Lung (tissue), 12 donors: ENCODE data around the gene HOMER2. TPM values are rescaled to one million over a fixed set of nuclear protein-coding genes. Genes with fewer than 3 reads are reported as not detected.

Source experiments
- ATAC-seq: fragments of 200-7000 bp; cut with Tn5 transposase; one replicate; pipeline ENCODE4 v1.9.1; 2020; ENCODE audit warnings: moderate number of reproducible peaks; ENCODE audit not compliant: insufficient read depth, low FRiP score
- DNase-seq, 3 donors: peaks; one replicate each; pipeline ENCODE4 v3.0.0-alpha.2; 2013 to 2017
- H3K27ac ChIP-seq, 2 donors: one replicate each; pipeline ENCODE4 v1.5.1; 2013; ENCODE audit warnings: mild to moderate bottlenecking in 2 of 2, moderate library complexity in 2 of 2, control low read depth in 1 of 2, inconsistent platforms in 1 of 2, low read depth in 1 of 2, low read length in 1 of 2
- H3K27me3 ChIP-seq, 3 donors: one replicate each; pipeline ENCODE4 v1.5.1; 2013; ENCODE audit warnings: low read length in 2 of 3; ENCODE audit not compliant: control insufficient read depth in 3 of 3, insufficient read depth in 3 of 3
- H3K36me3 ChIP-seq, 4 donors: one replicate each; pipeline ENCODE4 v1.5.1; 2013; ENCODE audit warnings: low read length in 4 of 4, mild to moderate bottlenecking in 1 of 4, moderate library complexity in 1 of 4; ENCODE audit not compliant: control insufficient read depth in 4 of 4, insufficient read depth in 4 of 4
- H3K4me1 ChIP-seq, 5 donors: one replicate each; pipeline ENCODE4 v1.5.1; 2013; ENCODE audit warnings: low read length in 5 of 5, mild to moderate bottlenecking in 2 of 5, moderate library complexity in 1 of 5; ENCODE audit not compliant: control insufficient read depth in 5 of 5, insufficient read depth in 5 of 5
- H3K4me3 ChIP-seq: one replicate; pipeline ENCODE4 v1.5.1; 2013; ENCODE audit warnings: mild to moderate bottlenecking, control low read depth, moderate library complexity
- H3K9ac ChIP-seq, 2 donors: one replicate each; pipeline ENCODE4 v1.5.1; 2013; ENCODE audit warnings: low read length in 2 of 2, control low read depth in 1 of 2; ENCODE audit not compliant: insufficient read depth in 1 of 2
- H3K9me3 ChIP-seq, 4 donors: one replicate each; pipeline ENCODE4 v1.5.1; 2013; ENCODE audit warnings: low read length in 3 of 4, mild to moderate bottlenecking in 1 of 4, moderate library complexity in 1 of 4; ENCODE audit not compliant: control insufficient read depth in 4 of 4, insufficient read depth in 3 of 4
- CTCF ChIP-seq: IDR thresholded peaks from 2 replicates; pipeline ENCODE4 v1.5.1; 2012; ENCODE audit warnings: mild to moderate bottlenecking; ENCODE audit errors: control extremely low read depth, extremely low read depth
- WGBS, 2 donors: extraction: QIAGEN DNeasy Blood & Tissue Kit; methylation state at CpG; one replicate each; pipeline ENCODE4 v1.1.7; 2013; 5-methylcytosine and 5-hydroxymethylcytosine counted together
- polyA plus RNA-seq, 2 donors: library from polyadenylated mRNA; stranded (reverse); fragments of 200-250 nt; gene quantifications; one replicate each; pipeline ENCODE4 v1.2.1, GENCODE V29; 2013
- total RNA-seq, 2 donors: library from RNA; depleted of rRNA in 1 of 2; stranded (reverse); fragments of >200 nt in 1 of 2; gene quantifications; one replicate each; pipeline ENCODE4 v1.2.1, GENCODE V29; 2014 to 2021
- donor health status: control.
- donor health status: control.
- donor health status: Bipolar disorder and iron deficiency.
- donor health status: healthy.
- donor health status: DM: yes; HTN: yes; CAD: no.

HOMER2 gene
- total and polyA plus RNA-seq, 4 donors: 7.5 to 18.1 (median 11.6) TPM

GRCh38 chr15:82833362-82833682 lies 119.2 kb downstream of the HOMER2 start:
- Histone ChIP-seq H3K36me3 (peaks cover 39 to 54% (median 45%) of the 10 kb centered on the region in 4 donors), H3K4me1 (peaks cover 0 to 15% (median 6%) of the 10 kb centered on the region in 5 donors), H3K9ac (no peak overlapping the region), H3K27me3 (no peaks in the 10 kb centered on the region), H3K27ac (no peak overlapping the region), H3K4me3 (no peak overlapping the region), H3K9me3 (peaks cover 0 to 3% (median 0%) of the 10 kb centered on the region in 4 donors)
- DNase-seq (no peak), ATAC-seq (no peak)
- no peak for TF ChIP-seq CTCF
- WGBS, 2 donors: 88 to 91% methylated on average over 4 of the region's 4 CpGs

- no peak overlapping the region for H3K4me3 ChIP-seq
- H3K4me1 ChIP-seq: peaks cover 0 to 15% (median 6%) of the 10 kb centered on the region in 5 donors
- no peak overlapping the region for H3K27ac ChIP-seq
- no peaks in the 10 kb centered on the region for H3K27me3 ChIP-seq
- DNase-seq (peak; percentile 73 to 92 (median 91)), ATAC-seq (peak; percentile 56)
- peaks cover 0 to 3% (median 0%) of the 10 kb centered on the region in 4 donors for H3K9me3 ChIP-seq
- WGBS, 2 donors: 32 to 60% methylated on average over 13 of the region's 13 CpGs
- H3K36me3 ChIP-seq: peaks cover 42 to 56% (median 48%) of the 10 kb centered on the region in 4 donors
- H3K9ac ChIP-seq: no peak overlapping the region
- no peak for TF ChIP-seq CTCF
Measured at GRCh38 chr15:82832601-82833361, 119.7 kb downstream of the HOMER2 start.

- H3K36me3 ChIP-seq: peaks cover 43 to 55% (median 51%) of the 10 kb centered on the region in 4 donors
- 88% methylated on average over 5 of the region's 5 CpGs for WGBS, 2 donors
- DNase-seq: no peak
- peaks cover 0 to 3% (median 0%) of the 10 kb centered on the region in 4 donors for H3K9me3 ChIP-seq
- TF ChIP-seq CTCF: no peak
- H3K27ac ChIP-seq: no peak overlapping the region
- no peak for ATAC-seq
- peaks cover 0 to 15% (median 6%) of the 10 kb centered on the region in 5 donors for H3K4me1 ChIP-seq
- no peak overlapping the region for H3K9ac ChIP-seq
- H3K27me3 ChIP-seq: no peaks in the 10 kb centered on the region
- H3K4me3 ChIP-seq: no peak overlapping the region
Measured at GRCh38 chr15:82831894-82832600, 120.5 kb downstream of the HOMER2 start.
